B cell (primary cell): ENCODE results near the gene PDK2.

ENCODE experiments used
- EZH2 ChIP-seq: IDR thresholded peaks from 2 replicates; pipeline ENCODE4 v1.6.1; 2012; ENCODE audit warnings: borderline replicate concordance, low read depth, mild to moderate bottlenecking, moderate library complexity, low read length; ENCODE audit not compliant: insufficient read depth, poor library complexity, severe bottlenecking
- TF ChIP-seq, protein P1 (sequence below): fragments of 200-600 bp; IDR thresholded peaks from one replicate; pipeline ENCODE4 v1.8.0; 2022; ENCODE audit warnings: antibody characterized with exemption, mild to moderate bottlenecking

DNA sequence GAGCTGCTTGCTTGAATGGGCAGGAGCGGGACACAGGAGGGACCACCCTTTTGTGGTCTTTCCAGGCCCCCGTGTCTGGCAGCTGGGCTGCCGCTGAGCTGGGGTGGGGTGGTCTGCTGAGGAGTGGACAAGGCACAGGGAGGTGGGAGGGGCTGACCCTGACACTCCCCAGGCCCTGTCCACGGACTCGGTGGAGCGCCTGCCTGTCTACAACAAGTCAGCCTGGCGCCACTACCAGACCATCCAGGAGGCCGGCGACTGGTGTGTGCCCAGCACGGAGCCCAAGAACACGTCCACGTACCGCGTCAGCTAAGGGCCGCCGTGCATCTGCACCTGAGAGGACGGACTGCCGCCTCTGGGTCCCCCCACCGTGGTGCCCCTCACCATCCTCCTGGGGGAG, 14.6 kb downstream of the PDK2 start:
- TF ChIP-seq, protein P1, sequence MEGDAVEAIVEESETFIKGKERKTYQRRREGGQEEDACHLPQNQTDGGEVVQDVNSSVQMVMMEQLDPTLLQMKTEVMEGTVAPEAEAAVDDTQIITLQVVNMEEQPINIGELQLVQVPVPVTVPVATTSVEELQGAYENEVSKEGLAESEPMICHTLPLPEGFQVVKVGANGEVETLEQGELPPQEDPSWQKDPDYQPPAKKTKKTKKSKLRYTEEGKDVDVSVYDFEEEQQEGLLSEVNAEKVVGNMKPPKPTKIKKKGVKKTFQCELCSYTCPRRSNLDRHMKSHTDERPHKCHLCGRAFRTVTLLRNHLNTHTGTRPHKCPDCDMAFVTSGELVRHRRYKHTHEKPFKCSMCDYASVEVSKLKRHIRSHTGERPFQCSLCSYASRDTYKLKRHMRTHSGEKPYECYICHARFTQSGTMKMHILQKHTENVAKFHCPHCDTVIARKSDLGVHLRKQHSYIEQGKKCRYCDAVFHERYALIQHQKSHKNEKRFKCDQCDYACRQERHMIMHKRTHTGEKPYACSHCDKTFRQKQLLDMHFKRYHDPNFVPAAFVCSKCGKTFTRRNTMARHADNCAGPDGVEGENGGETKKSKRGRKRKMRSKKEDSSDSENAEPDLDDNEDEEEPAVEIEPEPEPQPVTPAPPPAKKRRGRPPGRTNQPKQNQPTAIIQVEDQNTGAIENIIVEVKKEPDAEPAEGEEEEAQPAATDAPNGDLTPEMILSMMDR, result no peak
- no peak for TF ChIP-seq EZH2
